ENCODE data around the gene BCKDHA. TPM values are rescaled to one million over a fixed set of nuclear protein-coding genes. Genes with fewer than 3 reads are reported as not detected.

BCKDHA gene
- 26.2 and 26.4 TPM in 2 replicates for polyA plus RNA-seq (2013)

GRCh38 chr19:41397086-41398049 lies at the start of gene BCKDHA, which contains the start of gene EXOSC5:
TSS of gene BCKDHA (plus strand) at chr19:41397818. CDS start at chr19:41397828, 10 bp downstream.
TSS of gene EXOSC5 (minus strand) at chr19:41397359. CDS start at chr19:41397328, 31 bp downstream.
- Histone ChIP-seq H3K23ac (ENCODE audit: low read length) (no peak within 1 kb of the TSS), H3K27me3 (ENCODE audit: insufficient read depth, low read length) (no peaks in the 10 kb centered on the region), H2BK120ac (ENCODE audit: insufficient read depth, low read length, poor library complexity) (peak within 1 kb of the TSS; percentile 57), H2BK5ac (ENCODE audit: low read depth, low read length, poor library complexity) (peak within 1 kb of the TSS; percentile 20), H3K18ac (ENCODE audit: low read length) (peak within 1 kb of the TSS; percentile 93), H2BK12ac (ENCODE audit: low read length) (no peak within 1 kb of the TSS), H3K27ac (ENCODE audit: low read depth, low read length) (no peak within 1 kb of the TSS), H3K36me3 (ENCODE audit: control insufficient read depth in 1 of 2, insufficient read depth in 2 of 2, low read length in 2 of 2) (no peaks in the 10 kb centered on the region), H2AK5ac (ENCODE audit: low read length) (peak within 1 kb of the TSS; percentile 43), H4K91ac (ENCODE audit: low read depth, low read length) (peak within 1 kb of the TSS; percentile 75), H3K4ac (ENCODE audit: low read depth, low read length) (peak within 1 kb of the TSS; percentile 93), H3K79me2 (ENCODE audit: control insufficient read depth, insufficient read depth, low read length, poor library complexity) (peaks cover 5% of the 10 kb centered on the region), H3K9me3 (ENCODE audit: insufficient read depth, low read depth, low read length) (no peaks in the 10 kb centered on the region), H2AFZ (ENCODE audit: insufficient read depth, low read length, poor library complexity) (peak within 1 kb of the TSS; percentile 95), H3K4me1 (ENCODE audit: control insufficient read depth in 1 of 2, insufficient read depth in 2 of 2, low read length in 2 of 2) (peaks cover 3% of the 10 kb centered on the region in 2 experiments), H3K4me3 (ENCODE audit: low read depth, low read length) (peak within 1 kb of the TSS; percentile 95), H3K79me1 (ENCODE audit: low read length) (peaks cover 4% of the 10 kb centered on the region), H3K4me2 (ENCODE audit: low read length) (peak within 1 kb of the TSS; percentile 89), H3K9ac (ENCODE audit: low read length) (peak within 1 kb of the TSS; percentile 99), H4K8ac (ENCODE audit: low read depth, low read length) (peak within 1 kb of the TSS; percentile 95), H4K12ac (ENCODE audit: low read depth, low read length) (peak within 1 kb of the TSS; percentile 74), H3K14ac (ENCODE audit: low read length) (peak within 1 kb of the TSS; percentile 89)
- peak; percentile 100 for DNase-seq
- no CpG with 5 or more reads among the region's 50 CpGs for WGBS (ENCODE audit: extremely low coverage, insufficient coverage, insufficient read length)

- H3K4me1 ChIP-seq (ENCODE audit: control insufficient read depth in 1 of 2, insufficient read depth in 2 of 2, low read length in 2 of 2) = peaks cover 0 to 8% of the 10 kb centered on the region in 2 experiments
- H3K4me3 ChIP-seq (ENCODE audit: low read depth, low read length) = peak overlapping the region; percentile 82
- H3K14ac ChIP-seq (ENCODE audit: low read length) = peak overlapping the region; percentile 9
- peak overlapping the region; percentile 55 for H3K18ac ChIP-seq (ENCODE audit: low read length)
- no peak overlapping the region for H3K27ac ChIP-seq (ENCODE audit: low read depth, low read length)
- no peak overlapping the region for H2AK5ac ChIP-seq (ENCODE audit: low read length)
- DNase-seq = no peak
- no peak overlapping the region for H2BK5ac ChIP-seq (ENCODE audit: low read depth, low read length, poor library complexity)
- no peak overlapping the region for H4K12ac ChIP-seq (ENCODE audit: low read depth, low read length)
- H3K23ac ChIP-seq (ENCODE audit: low read length) = peak overlapping the region; percentile 23
- H3K4ac ChIP-seq (ENCODE audit: low read depth, low read length) = no peak overlapping the region
- no CpG with 5 or more reads among the region's 22 CpGs for WGBS (ENCODE audit: extremely low coverage, insufficient coverage, insufficient read length)
- peaks cover 14 to 19% of the 10 kb centered on the region in 2 experiments for H3K36me3 ChIP-seq (ENCODE audit: control insufficient read depth in 1 of 2, insufficient read depth in 2 of 2, low read length in 2 of 2)
- peaks cover 18% of the 10 kb centered on the region for H3K79me2 ChIP-seq (ENCODE audit: control insufficient read depth, insufficient read depth, low read length, poor library complexity)
- peak overlapping the region; percentile 75 for H3K4me2 ChIP-seq (ENCODE audit: low read length)
- H4K91ac ChIP-seq (ENCODE audit: low read depth, low read length) = no peak overlapping the region
- peaks cover 26% of the 10 kb centered on the region for H3K79me1 ChIP-seq (ENCODE audit: low read length)
- H2BK12ac ChIP-seq (ENCODE audit: low read length) = no peak overlapping the region
- H3K27me3 ChIP-seq (ENCODE audit: insufficient read depth, low read length) = peaks cover 13% of the 10 kb centered on the region
- H3K9me3 ChIP-seq (ENCODE audit: insufficient read depth, low read depth, low read length) = peaks cover 5% of the 10 kb centered on the region
- H2AFZ ChIP-seq (ENCODE audit: insufficient read depth, low read length, poor library complexity) = no peak overlapping the region
- H3K9ac ChIP-seq (ENCODE audit: low read length) = peak overlapping the region; percentile 24
- H4K8ac ChIP-seq (ENCODE audit: low read depth, low read length) = no peak overlapping the region
- H2BK120ac ChIP-seq (ENCODE audit: insufficient read depth, low read length, poor library complexity) = no peak overlapping the region
Measured at GRCh38 chr19:41350735-41351338, 46.8 kb upstream of the BCKDHA start.

GRCh38 chr19:41351339-41352245 lies 46.0 kb upstream of the BCKDHA start:
- no CpG with 5 or more reads among the region's 58 CpGs for WGBS (ENCODE audit: extremely low coverage, insufficient coverage, insufficient read length)

More at GRCh38 chr19:41351339-41352245, 46.0 kb upstream of the BCKDHA start:
- peaks cover 10 to 12% of the 10 kb centered on the region in 2 experiments for H3K36me3 ChIP-seq (ENCODE audit: control insufficient read depth in 1 of 2, insufficient read depth in 2 of 2, low read length in 2 of 2)
- peaks cover 13% of the 10 kb centered on the region for H3K27me3 ChIP-seq (ENCODE audit: insufficient read depth, low read length)
- no peak overlapping the region for H2BK5ac ChIP-seq (ENCODE audit: low read depth, low read length, poor library complexity)
- no peak overlapping the region for H2BK12ac ChIP-seq (ENCODE audit: low read length)
- peak overlapping the region; percentile 82 for H3K4me3 ChIP-seq (ENCODE audit: low read depth, low read length)
- peak overlapping the region; percentile 55 for H3K18ac ChIP-seq (ENCODE audit: low read length)
- peaks cover 0 to 8% of the 10 kb centered on the region in 2 experiments for H3K4me1 ChIP-seq (ENCODE audit: control insufficient read depth in 1 of 2, insufficient read depth in 2 of 2, low read length in 2 of 2)
- DNase-seq = peak; percentile 53 to 62
- H2AK5ac ChIP-seq (ENCODE audit: low read length) = no peak overlapping the region
- no peak overlapping the region for H3K4ac ChIP-seq (ENCODE audit: low read depth, low read length)
- H4K91ac ChIP-seq (ENCODE audit: low read depth, low read length) = peak overlapping the region; percentile 30
- no peak overlapping the region for H4K12ac ChIP-seq (ENCODE audit: low read depth, low read length)
- H3K27ac ChIP-seq (ENCODE audit: low read depth, low read length) = no peak overlapping the region
- H3K9me3 ChIP-seq (ENCODE audit: insufficient read depth, low read depth, low read length) = peaks cover 5% of the 10 kb centered on the region
- peak overlapping the region; percentile 57 for H3K14ac ChIP-seq (ENCODE audit: low read length)
- peak overlapping the region; percentile 34 for H2BK120ac ChIP-seq (ENCODE audit: insufficient read depth, low read length, poor library complexity)
- no peak overlapping the region for H3K23ac ChIP-seq (ENCODE audit: low read length)
- peaks cover 26% of the 10 kb centered on the region for H3K79me1 ChIP-seq (ENCODE audit: low read length)
- H3K9ac ChIP-seq (ENCODE audit: low read length) = peak overlapping the region; percentile 69
- H3K4me2 ChIP-seq (ENCODE audit: low read length) = peak overlapping the region; percentile 75
- peaks cover 18% of the 10 kb centered on the region for H3K79me2 ChIP-seq (ENCODE audit: control insufficient read depth, insufficient read depth, low read length, poor library complexity)
- H2AFZ ChIP-seq (ENCODE audit: insufficient read depth, low read length, poor library complexity) = no peak overlapping the region
- no peak overlapping the region for H4K8ac ChIP-seq (ENCODE audit: low read depth, low read length)

Measured in trophoblast cell (in vitro differentiated cells and primary cell).